Measurements from ENCODE around the gene ARL3.

GRCh38 chr10:102701272-102701671 lies 12.9 kb downstream of the ARL3 start:
- TF ChIP-seq, protein P1, sequence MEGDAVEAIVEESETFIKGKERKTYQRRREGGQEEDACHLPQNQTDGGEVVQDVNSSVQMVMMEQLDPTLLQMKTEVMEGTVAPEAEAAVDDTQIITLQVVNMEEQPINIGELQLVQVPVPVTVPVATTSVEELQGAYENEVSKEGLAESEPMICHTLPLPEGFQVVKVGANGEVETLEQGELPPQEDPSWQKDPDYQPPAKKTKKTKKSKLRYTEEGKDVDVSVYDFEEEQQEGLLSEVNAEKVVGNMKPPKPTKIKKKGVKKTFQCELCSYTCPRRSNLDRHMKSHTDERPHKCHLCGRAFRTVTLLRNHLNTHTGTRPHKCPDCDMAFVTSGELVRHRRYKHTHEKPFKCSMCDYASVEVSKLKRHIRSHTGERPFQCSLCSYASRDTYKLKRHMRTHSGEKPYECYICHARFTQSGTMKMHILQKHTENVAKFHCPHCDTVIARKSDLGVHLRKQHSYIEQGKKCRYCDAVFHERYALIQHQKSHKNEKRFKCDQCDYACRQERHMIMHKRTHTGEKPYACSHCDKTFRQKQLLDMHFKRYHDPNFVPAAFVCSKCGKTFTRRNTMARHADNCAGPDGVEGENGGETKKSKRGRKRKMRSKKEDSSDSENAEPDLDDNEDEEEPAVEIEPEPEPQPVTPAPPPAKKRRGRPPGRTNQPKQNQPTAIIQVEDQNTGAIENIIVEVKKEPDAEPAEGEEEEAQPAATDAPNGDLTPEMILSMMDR (IDR thresholded peaks at IDR 0.05; ENCODE audit: borderline replicate concordance, extremely low read depth, low read length, poor library complexity, severe bottlenecking) = no peak
- no peak for TF ChIP-seq EZH2 (IDR thresholded peaks at IDR 0.05; ENCODE audit: borderline replicate concordance, low read depth, low read length, severe bottlenecking)

Data from DND-41 (cell line).